ENCODE results near the gene STK11IP. TPM values are rescaled to one million over a fixed set of nuclear protein-coding genes. Genes with fewer than 3 reads are reported as not detected.

Gene STK11IP
- total and polyA plus RNA-seq, 2 of the 13 experiments (the other 11 are each of a cell fraction or from before 2014, with no cell fraction given): 12.8 to 24.0 TPM

GRCh38 chr2:219664041-219664440 is 66.4 kb downstream of the STK11IP start (continued):
- no peak for TF ChIP-seq ELK4 (CRISPR knock-in tag; IDR thresholded peaks at IDR 0.05; ENCODE audit: borderline replicate concordance)
- no peak for TF ChIP-seq ZFP62 (CRISPR knock-in tag; IDR thresholded peaks at IDR 0.05)
- no peak for TF ChIP-seq REPIN1 (CRISPR knock-in tag; IDR thresholded peaks at IDR 0.05; ENCODE audit: borderline replicate concordance, low read depth)
- no peak for TF ChIP-seq POGZ (CRISPR knock-in tag; IDR thresholded peaks at IDR 0.05)
- no peak for TF ChIP-seq U2AF2 (IDR thresholded peaks at IDR 0.05; ENCODE audit: low read depth, low read length)
- no peak for TF ChIP-seq ZNF850 (CRISPR knock-in tag; conservative IDR thresholded peaks at IDR 0.05)
- TF ChIP-seq ZMAT3 (CRISPR knock-in tag; conservative IDR thresholded peaks at IDR 0.05): no peak

- no peak overlapping the region for H3K9ac ChIP-seq (ENCODE audit: insufficient read depth, low read depth, low read length)
- no TSS peak for BruUV-seq (replicated peaks)
- no peak for ATAC-seq
- in situ Hi-C loops (cut with HindIII; ENCODE audit: extremely low pct_ligation_motif_present, low pct_unique_long_range_greater_than_20kb): no loop called here
- no peaks in the 10 kb centered on the region for H3K79me2 ChIP-seq (ENCODE audit: insufficient read depth, low read length)
- POLR2A ChIA-PET: no interaction called here
- no peak overlapping the region for H2AFZ ChIP-seq (ENCODE audit: low read length)
- DNase-seq (ENCODE audit: low spot score): no peak
- H3K36me3 ChIP-seq (replicated peaks in 1 of 2; ENCODE audit: control insufficient read depth in 1 of 2, insufficient read depth in 2 of 2, low read length in 2 of 2): no peaks in the 10 kb centered on the region
- H3K4me3 ChIP-seq (replicated peaks in 1 of 3; ENCODE audit: insufficient read depth in 1 of 3, low read depth in 2 of 3, low read length in 3 of 3): no peak overlapping the region
- no peak for FAIRE-seq
- peaks cover 6 to 21% of the 10 kb centered on the region in 2 experiments for H3K27me3 ChIP-seq (ENCODE audit: control insufficient read depth in 1 of 2, insufficient read depth in 2 of 2, low read length in 2 of 2)
- WGBS (ENCODE audit: low lambda C conversion rate): 75% methylated on average over 4 of the region's 4 CpGs
- H3K4me1 ChIP-seq (ENCODE audit: insufficient read depth, low read length): peaks cover 16% of the 10 kb centered on the region
- no peak for TF ChIP-seq EZH2 (conservative IDR thresholded peaks at IDR 0.05; ENCODE audit: low read depth, low read length)
- no peak for TF ChIP-seq JUN (CRISPR knock-in tag; IDR thresholded peaks at IDR 0.05)
- no peak for TF ChIP-seq NFYC (CRISPR knock-in tag; IDR thresholded peaks at IDR 0.05)
- no peak for TF ChIP-seq ZNF552 (CRISPR knock-in tag; IDR thresholded peaks at IDR 0.05; ENCODE audit: borderline replicate concordance)
- TF ChIP-seq ZNF143 (CRISPR knock-in tag; IDR thresholded peaks at IDR 0.05): no peak
- no peak for TF ChIP-seq HMG20B (CRISPR knock-in tag; conservative IDR thresholded peaks at IDR 0.05)
- no peak for TF ChIP-seq ZNF75D (CRISPR knock-in tag; IDR thresholded peaks at IDR 0.05; ENCODE audit: borderline replicate concordance)
- TF ChIP-seq GLI4 (CRISPR knock-in tag; IDR thresholded peaks at IDR 0.05; ENCODE audit: borderline replicate concordance): no peak
- no peak for TF ChIP-seq RORA (CRISPR knock-in tag; IDR thresholded peaks at IDR 0.05)
- no peak for TF ChIP-seq MXD4 (CRISPR knock-in tag; IDR thresholded peaks at IDR 0.05)
- TF ChIP-seq HNRNPL (IDR thresholded peaks at IDR 0.05; ENCODE audit: low read depth, low read length): no peak
- TF ChIP-seq DRAP1 (CRISPR knock-in tag; IDR thresholded peaks at IDR 0.05): no peak
- no peak for TF ChIP-seq DMTF1 (CRISPR knock-in tag; IDR thresholded peaks at IDR 0.05)
- TF ChIP-seq ZNF749 (CRISPR knock-in tag; IDR thresholded peaks at IDR 0.05; ENCODE audit: borderline replicate concordance): no peak
- no peak for TF ChIP-seq PHF20 (CRISPR knock-in tag; IDR thresholded peaks at IDR 0.05)
- no peak for TF ChIP-seq ZBTB38 (CRISPR knock-in tag; IDR thresholded peaks at IDR 0.05)
- no peaks in the 10 kb centered on the region for H4K20me1 ChIP-seq (ENCODE audit: insufficient read depth, low read length)
- intact Hi-C loops (cut with micrococcal nuclease; ENCODE audit: unreplicated experiment): no loop called here
- H3K4me2 ChIP-seq (ENCODE audit: low read depth, low read length): no peak overlapping the region
- no peak overlapping the region for H3K27ac ChIP-seq (ENCODE audit: extremely low read length, insufficient read depth, low read length)
- CTCF ChIA-PET (ENCODE audit: low intra/inter-chr PET ratio, low total read pairs): no interaction called here
- H3K9me3 ChIP-seq (ENCODE audit: low read length): peaks cover 24% of the 10 kb centered on the region
Observed at GRCh38 chr2:219664944-219665343, 67.3 kb downstream of the STK11IP start.

Measured in HepG2 (cell line).